ENCODE results near the gene CMTR2.
"Not testable (repeated sequence)": the region's sequence is repeated elsewhere in the genome, so short reads cannot be mapped to it uniquely, and the experiment has no call there.

Gene CMTR2

DNA sequence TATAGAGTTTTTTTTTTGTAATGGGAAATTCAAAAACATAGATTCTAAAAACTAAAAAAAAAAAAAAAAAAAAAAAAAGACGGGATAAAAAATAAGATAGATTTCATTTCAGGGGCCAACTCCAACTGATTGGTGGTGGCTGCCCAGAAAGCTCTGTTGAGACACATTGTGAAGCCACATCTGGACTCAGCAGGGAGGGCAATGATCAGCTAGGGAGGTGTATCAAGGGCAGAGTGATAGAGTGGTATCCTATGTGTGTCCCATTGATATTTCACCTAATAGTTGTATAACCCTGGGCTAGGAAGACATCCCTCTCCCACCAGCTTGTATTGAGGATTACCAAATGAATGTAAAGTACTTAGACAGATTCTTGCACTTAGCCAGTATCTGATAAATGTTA, 6.7 kb upstream of the CMTR2 start:
- no peak overlapping the region for H3K4me3 ChIP-seq (ENCODE audit: low read depth, low read length)
- no peak for DNase-seq (ENCODE audit: low read depth)
- TF ChIP-seq, protein P1, sequence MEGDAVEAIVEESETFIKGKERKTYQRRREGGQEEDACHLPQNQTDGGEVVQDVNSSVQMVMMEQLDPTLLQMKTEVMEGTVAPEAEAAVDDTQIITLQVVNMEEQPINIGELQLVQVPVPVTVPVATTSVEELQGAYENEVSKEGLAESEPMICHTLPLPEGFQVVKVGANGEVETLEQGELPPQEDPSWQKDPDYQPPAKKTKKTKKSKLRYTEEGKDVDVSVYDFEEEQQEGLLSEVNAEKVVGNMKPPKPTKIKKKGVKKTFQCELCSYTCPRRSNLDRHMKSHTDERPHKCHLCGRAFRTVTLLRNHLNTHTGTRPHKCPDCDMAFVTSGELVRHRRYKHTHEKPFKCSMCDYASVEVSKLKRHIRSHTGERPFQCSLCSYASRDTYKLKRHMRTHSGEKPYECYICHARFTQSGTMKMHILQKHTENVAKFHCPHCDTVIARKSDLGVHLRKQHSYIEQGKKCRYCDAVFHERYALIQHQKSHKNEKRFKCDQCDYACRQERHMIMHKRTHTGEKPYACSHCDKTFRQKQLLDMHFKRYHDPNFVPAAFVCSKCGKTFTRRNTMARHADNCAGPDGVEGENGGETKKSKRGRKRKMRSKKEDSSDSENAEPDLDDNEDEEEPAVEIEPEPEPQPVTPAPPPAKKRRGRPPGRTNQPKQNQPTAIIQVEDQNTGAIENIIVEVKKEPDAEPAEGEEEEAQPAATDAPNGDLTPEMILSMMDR (conservative IDR thresholded peaks at IDR 0.05; ENCODE audit: low read depth, low read length): no peak

GRCh38 chr16:71293919-71294318, 4.7 kb upstream of the CMTR2 start:
- peak; percentile 23 for DNase-seq (ENCODE audit: low read depth)
- no peak overlapping the region for H3K4me3 ChIP-seq (ENCODE audit: low read depth, low read length)
- TF ChIP-seq, protein P1 (conservative IDR thresholded peaks at IDR 0.05; ENCODE audit: low read depth, low read length): no peak

- not testable (repeated sequence) for DNase-seq (ENCODE audit: low read depth); H3K4me3 ChIP-seq (ENCODE audit: low read depth, low read length)
Observed at GRCh38 chr16:71292095-71292494, 2.9 kb upstream of the CMTR2 start.

GRCh38 chr16:71289732-71290062, 495 bp upstream of the CMTR2 start:
- peak overlapping the region; percentile 71 for H3K4me3 ChIP-seq (ENCODE audit: low read depth, low read length)
- DNase-seq (ENCODE audit: low read depth): no peak
- TF ChIP-seq, protein P1 (conservative IDR thresholded peaks at IDR 0.05; ENCODE audit: low read depth, low read length): no peak

- TF ChIP-seq, protein P1 (conservative IDR thresholded peaks at IDR 0.05; ENCODE audit: low read depth, low read length): no peak
- peak overlapping the region; percentile 71 for H3K4me3 ChIP-seq (ENCODE audit: low read depth, low read length)
- peak; percentile 41 for DNase-seq (ENCODE audit: low read depth)
Observed at GRCh38 chr16:71288570-71288889, 672 bp downstream of the CMTR2 start.

- TF ChIP-seq, protein P1 (conservative IDR thresholded peaks at IDR 0.05; ENCODE audit: low read depth, low read length): no peak
- no peak for DNase-seq (ENCODE audit: low read depth)
- no peak overlapping the region for H3K4me3 ChIP-seq (ENCODE audit: low read depth, low read length)
Observed at GRCh38 chr16:71287911-71288310, 1.3 kb downstream of the CMTR2 start.

DNA sequence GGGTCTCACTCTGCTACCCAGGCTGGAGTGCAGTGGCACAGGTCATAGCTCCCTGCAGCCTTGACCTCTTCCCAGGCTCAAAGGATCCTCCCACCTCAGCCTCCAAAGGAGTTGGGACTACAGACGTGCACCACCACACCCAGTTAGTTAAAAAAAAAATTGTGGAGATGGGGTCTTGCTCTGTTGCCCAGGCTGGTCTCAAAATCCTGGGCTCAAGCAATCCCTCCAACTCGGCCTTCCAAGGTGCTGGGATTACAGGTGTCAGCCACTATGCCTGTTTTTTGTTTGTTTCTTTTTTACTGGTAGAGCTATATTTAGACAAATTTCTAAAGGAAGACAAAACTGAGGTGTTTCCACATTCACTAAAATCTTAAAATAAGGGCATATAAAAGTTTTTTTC, 1.7 kb downstream of the CMTR2 start:
- DNase-seq (ENCODE audit: low read depth): no peak
- H3K4me3 ChIP-seq (ENCODE audit: low read depth, low read length): no peak overlapping the region
- TF ChIP-seq, protein P1 (conservative IDR thresholded peaks at IDR 0.05; ENCODE audit: low read depth, low read length): no peak

- TF ChIP-seq, protein P1 (conservative IDR thresholded peaks at IDR 0.05; ENCODE audit: low read depth, low read length): no peak
- no peak overlapping the region for H3K4me3 ChIP-seq (ENCODE audit: low read depth, low read length)
- DNase-seq (ENCODE audit: low read depth): no peak
Observed at GRCh38 chr16:71283612-71284011, 5.6 kb downstream of the CMTR2 start.
